BLaER1 treated with 17β-estradiol and CSF1 and Interleukin-3, amounts not matched to agents 10 nM and 100 nM (cell line): ENCODE data around the gene INPP5A.
A peak's percentile ranks its signal among the peaks of the same experiment; 100 is the strongest.

Experiments
- H3K27ac ChIP-seq, 11 experiments: shearing (Covaris generic); formaldehyde crosslinking; 2 replicates each; pipeline ENCODE4 v1.8.1; 2022
- H3K27me3 ChIP-seq, 11 experiments: shearing (Covaris generic); formaldehyde crosslinking; 2 replicates each; pipeline ENCODE4 v1.8.1; 2022
- H3K36me3 ChIP-seq, 11 experiments: shearing (Covaris generic); formaldehyde crosslinking; 2 replicates each; pipeline ENCODE4 v1.8.1; 2022
- H3K4me1 ChIP-seq, 10 experiments: shearing (Covaris generic); formaldehyde crosslinking; 2 replicates each; pipeline ENCODE4 v1.8.1; 2022
- H3K4me2 ChIP-seq, 11 experiments: shearing (Covaris generic); formaldehyde crosslinking; 2 replicates each; pipeline ENCODE4 v1.8.1; 2022
- H3K4me3 ChIP-seq, 10 experiments: shearing (Covaris generic); formaldehyde crosslinking; 2 replicates each; pipeline ENCODE4 v1.8.1; 2022
- H3K9ac ChIP-seq, 11 experiments: shearing (Covaris generic); formaldehyde crosslinking; 2 replicates each; pipeline ENCODE4 v1.8.1; 2022
- H3K9me3 ChIP-seq, 11 experiments: shearing (Covaris generic); formaldehyde crosslinking; replicated peaks in 1 of 11; 2 replicates each; pipeline ENCODE4 v1.8.1; 2022
- H4K20me1 ChIP-seq, 11 experiments: shearing (Covaris generic); formaldehyde crosslinking; 2 replicates each; pipeline ENCODE4 v1.8.1; 2022
- Cebpa-rat ChIP-seq, 11 experiments: shearing (Covaris generic); IDR thresholded peaks; 2 replicates each; pipeline ENCODE4 v1.8.1; 2022

INPP5A gene

DNA sequence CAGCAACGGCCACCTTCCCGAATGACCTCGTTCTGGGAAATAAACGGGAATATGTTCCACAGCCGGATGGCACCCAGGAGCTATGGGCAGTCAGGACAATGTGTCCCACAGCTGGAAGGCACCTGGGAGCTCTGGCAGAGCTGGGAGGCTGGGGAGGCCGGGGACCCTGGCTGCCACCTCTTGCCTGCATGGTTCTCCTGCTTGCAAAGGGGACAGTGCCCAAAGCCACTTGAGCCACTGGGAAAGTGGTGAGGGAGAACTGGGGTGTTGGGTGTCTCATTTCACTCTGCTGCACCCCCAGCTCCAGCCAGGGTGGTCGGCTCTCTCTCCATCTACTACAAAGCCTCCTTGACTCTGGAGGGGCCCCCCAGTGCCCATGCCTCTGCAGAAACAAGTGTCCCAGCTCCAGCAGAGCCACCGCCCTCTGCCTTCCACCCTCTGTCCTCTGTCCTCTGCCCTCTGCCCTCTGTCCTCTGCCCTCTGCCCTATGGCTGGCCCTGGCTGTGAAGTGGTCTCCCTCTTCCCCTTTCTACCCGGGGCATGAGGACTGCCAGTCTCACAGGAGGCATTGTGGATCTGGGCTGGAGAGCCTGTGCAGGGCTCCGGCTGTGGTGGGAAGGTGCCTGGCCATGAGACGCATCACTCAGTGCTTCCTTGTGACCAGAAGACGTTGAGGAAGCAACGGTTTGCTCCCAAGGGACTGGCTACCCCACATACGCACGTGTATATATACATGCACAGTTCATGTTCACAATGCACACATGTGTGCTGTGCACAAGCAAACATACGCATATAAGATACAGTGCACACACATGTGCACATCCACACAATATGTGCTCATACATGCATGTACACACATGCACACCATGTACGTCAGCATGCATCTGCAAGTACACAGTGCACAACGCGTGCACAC is 21.5 kb upstream of the INPP5A start:
- Histone ChIP-seq H3K4me1 (peaks cover 54 to 71% (median 68%) of the 10 kb centered on the region in 10 experiments), H3K4me2 (peak overlapping the region; percentile 79 to 98 (median 95)), H3K9me3 (no peaks in the 10 kb centered on the region), H3K27me3 (peaks cover 0 to 46% (median 0%) of the 10 kb centered on the region in 11 experiments; a peak in 4 of 22 replicates), H3K9ac (peak overlapping the region in 7 of 11 experiments; percentile 29 to 72 (median 64); a peak in 13 of 22 replicates), H3K27ac (peak overlapping the region in 7 of 11 experiments; percentile 29 to 82 (median 72); a peak in 14 of 22 replicates), H4K20me1 (peaks cover 0 to 33% (median 0%) of the 10 kb centered on the region in 11 experiments; a peak in 4 of 22 replicates), H3K4me3 (peak overlapping the region in 3 of 10 experiments; percentile 10 to 29 (median 12); a peak in 3 of 20 replicates), H3K36me3 (no peaks in the 10 kb centered on the region)
- no peak for TF ChIP-seq Cebpa-rat (IDR thresholded peaks at IDR 0.05)

DNA sequence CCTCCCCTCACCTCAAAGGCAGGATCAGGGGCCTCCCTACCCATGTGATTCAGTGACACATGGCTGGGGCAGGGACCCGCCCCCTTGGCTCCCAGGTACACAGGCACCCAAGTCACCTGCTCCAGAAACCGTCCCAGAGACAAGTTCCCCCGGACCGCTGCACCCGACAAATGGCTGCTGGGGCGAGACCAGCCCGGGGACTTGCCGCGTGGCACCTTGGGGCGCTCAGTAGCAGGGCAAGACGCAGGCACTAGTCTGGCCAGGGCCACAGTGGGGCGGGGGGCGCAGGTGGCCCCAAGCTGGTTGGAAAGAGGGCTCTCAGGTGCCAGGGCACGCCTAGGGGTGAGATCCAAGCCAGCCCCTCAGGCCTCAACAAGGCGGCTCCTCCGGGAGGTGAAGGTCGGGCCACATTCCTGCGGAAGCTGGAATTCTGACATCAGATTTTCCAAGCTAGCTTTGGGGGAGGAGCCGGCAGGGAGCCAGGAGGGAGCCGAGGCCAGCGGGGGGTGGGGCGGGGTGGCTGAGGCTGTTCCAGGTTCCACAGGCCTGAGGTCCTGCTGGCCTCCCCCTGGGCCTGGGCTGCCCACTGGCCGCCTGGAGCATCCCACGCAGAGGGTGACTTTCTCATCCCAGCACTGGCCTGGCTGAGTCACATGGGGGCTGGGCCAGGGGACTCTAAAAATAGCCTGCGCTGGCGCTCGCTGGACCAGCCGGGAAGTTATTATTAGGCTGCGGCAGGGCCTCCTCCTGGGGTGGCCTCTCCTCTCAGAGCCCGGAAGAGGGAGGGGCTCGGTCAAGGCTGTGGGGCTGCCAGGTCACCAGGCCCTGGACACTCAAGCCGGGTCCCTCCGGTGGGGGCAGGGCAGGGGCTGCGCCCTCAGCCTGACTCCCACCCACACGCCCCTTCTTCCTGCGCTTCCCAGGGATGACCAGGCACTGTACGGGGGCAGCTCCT is 20.5 kb upstream of the INPP5A start:
- Histone ChIP-seq H3K4me3 (peak overlapping the region in 4 of 10 experiments; percentile 11 to 31 (median 24); a peak in 6 of 20 replicates), H3K36me3 (no peaks in the 10 kb centered on the region), H3K4me1 (peaks cover 60 to 78% (median 75%) of the 10 kb centered on the region in 10 experiments), H4K20me1 (peaks cover 0 to 38% (median 0%) of the 10 kb centered on the region in 11 experiments; a peak in 4 of 22 replicates), H3K27me3 (peaks cover 0 to 46% (median 0%) of the 10 kb centered on the region in 11 experiments; a peak in 4 of 22 replicates), H3K9me3 (no peaks in the 10 kb centered on the region), H3K27ac (peak overlapping the region in 9 of 11 experiments; percentile 35 to 72 (median 53); a peak in 16 of 22 replicates), H3K9ac (peak overlapping the region in 9 of 11 experiments; percentile 5 to 62 (median 43); a peak in 15 of 22 replicates), H3K4me2 (peak overlapping the region; percentile 79 to 98 (median 95))
- TF ChIP-seq Cebpa-rat (IDR thresholded peaks at IDR 0.05): no peak

DNA sequence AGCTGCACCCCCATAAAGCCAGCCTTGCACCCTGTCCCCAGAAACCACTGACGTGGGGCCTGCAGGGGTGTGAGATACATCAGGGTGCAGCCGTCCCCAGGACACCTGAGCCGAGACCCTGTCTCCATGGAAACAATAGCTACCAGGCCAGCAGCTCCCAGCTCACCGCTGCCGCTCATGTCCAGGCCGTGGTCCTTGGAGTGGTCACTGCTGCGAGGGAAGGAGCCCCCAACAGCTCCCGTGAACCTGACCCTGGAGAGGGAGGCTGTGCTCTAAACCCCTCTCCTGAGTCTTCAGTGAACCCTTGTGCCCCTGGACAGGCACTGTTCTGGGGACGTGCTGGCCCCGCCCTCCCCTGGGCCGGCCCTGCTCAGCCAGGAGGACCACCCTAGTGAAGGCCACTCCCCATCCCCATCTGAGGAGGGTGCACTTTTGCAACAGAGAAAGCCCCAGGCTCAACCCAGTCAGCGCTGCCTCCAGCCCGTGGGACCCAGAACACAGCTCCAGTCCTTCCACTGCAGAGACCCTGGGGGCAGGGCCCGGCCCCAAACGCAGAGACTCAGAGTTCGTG is 19.6 kb upstream of the INPP5A start:
- TF ChIP-seq Cebpa-rat (IDR thresholded peaks at IDR 0.05): no peak

DNA sequence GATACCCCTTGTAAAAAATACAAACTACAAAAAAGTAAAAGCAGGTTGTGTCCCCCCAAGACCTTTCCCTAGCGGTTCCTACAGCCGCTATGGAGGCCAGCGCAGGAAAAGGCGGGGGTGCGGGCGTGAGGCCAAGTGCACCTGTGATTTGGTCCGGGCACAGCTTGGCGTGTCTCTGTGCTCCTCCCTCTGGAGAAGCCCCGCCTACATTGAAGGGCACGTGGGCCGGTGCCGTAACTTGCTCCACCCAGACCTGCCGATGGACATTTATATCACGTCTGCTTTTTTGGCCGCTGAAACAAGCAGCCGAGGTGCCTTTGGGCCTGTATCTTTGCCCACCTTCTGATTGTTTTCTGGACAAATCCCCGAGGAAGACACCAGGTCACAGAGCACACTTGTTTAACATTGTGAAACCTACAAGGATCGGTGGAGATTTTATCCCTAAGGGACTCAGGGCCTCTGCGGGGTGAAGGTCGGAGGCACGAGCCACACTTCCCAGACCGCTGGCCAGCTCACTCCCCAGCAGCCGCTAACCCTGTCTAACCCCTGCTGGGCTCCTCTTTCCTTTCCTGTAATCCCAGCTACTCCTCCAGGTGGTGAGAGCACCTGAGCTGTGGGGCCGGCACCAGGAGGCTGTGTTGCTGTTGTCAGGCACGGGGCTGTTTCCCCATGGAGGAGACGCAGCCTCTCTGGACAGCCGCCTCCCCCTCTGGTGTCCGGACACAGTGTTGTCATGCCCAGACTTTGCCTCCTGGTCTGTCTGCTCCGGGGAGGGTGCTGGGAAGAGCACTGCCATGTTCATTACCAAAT is 18.8 kb upstream of the INPP5A start:
- no peak overlapping the region for H3K9ac ChIP-seq
- H3K36me3 ChIP-seq: no peaks in the 10 kb centered on the region
- peaks cover 60 to 78% (median 75%) of the 10 kb centered on the region in 10 experiments for H3K4me1 ChIP-seq
- TF ChIP-seq Cebpa-rat (IDR thresholded peaks at IDR 0.05): no peak
- peak overlapping the region; percentile 79 to 98 (median 95); a peak in 21 of 22 replicates for H3K4me2 ChIP-seq
- peaks cover 0 to 38% (median 0%) of the 10 kb centered on the region in 11 experiments; a peak in 4 of 22 replicates for H4K20me1 ChIP-seq
- H3K27ac ChIP-seq: no peak overlapping the region; a peak in 1 of 22 replicates
- peaks cover 0 to 50% (median 0%) of the 10 kb centered on the region in 11 experiments; a peak in 4 of 22 replicates for H3K27me3 ChIP-seq
- H3K4me3 ChIP-seq: no peak overlapping the region
- H3K9me3 ChIP-seq: no peaks in the 10 kb centered on the region

More for the DNA sequence above, 19.6 kb upstream of the INPP5A start:
- Histone ChIP-seq H3K27ac (peak overlapping the region in 6 of 11 experiments; percentile 35 to 72 (median 54); a peak in 8 of 22 replicates), H3K4me3 (peak overlapping the region in 1 of 10 experiments; percentile 11; a peak in 3 of 20 replicates), H3K36me3 (no peaks in the 10 kb centered on the region), H3K4me1 (peaks cover 60 to 78% (median 75%) of the 10 kb centered on the region in 10 experiments), H4K20me1 (peaks cover 0 to 38% (median 0%) of the 10 kb centered on the region in 11 experiments; a peak in 4 of 22 replicates), H3K4me2 (peak overlapping the region; percentile 79 to 98 (median 95)), H3K27me3 (peaks cover 0 to 46% (median 0%) of the 10 kb centered on the region in 11 experiments; a peak in 4 of 22 replicates), H3K9ac (peak overlapping the region in 5 of 11 experiments; percentile 22 to 62 (median 46); a peak in 8 of 22 replicates), H3K9me3 (no peaks in the 10 kb centered on the region)

- H3K36me3 ChIP-seq: no peaks in the 10 kb centered on the region
- H3K4me3 ChIP-seq: no peak overlapping the region
- no peak for TF ChIP-seq Cebpa-rat (IDR thresholded peaks at IDR 0.05)
- no peak overlapping the region for H3K27ac ChIP-seq
- peaks cover 0 to 50% (median 0%) of the 10 kb centered on the region in 11 experiments; a peak in 4 of 22 replicates for H3K27me3 ChIP-seq
- H3K9me3 ChIP-seq: no peaks in the 10 kb centered on the region
- peak overlapping the region; percentile 11 to 98 (median 95); a peak in 18 of 22 replicates for H3K4me2 ChIP-seq
- 0 out of 22 replicates have a peak overlapping the region, but pooled peaks of 1 of the 11 experiments have one; percentile 24 for H3K9ac ChIP-seq
- peaks cover 60 to 73% (median 72%) of the 10 kb centered on the region in 10 experiments for H3K4me1 ChIP-seq
- peaks cover 0 to 38% (median 0%) of the 10 kb centered on the region in 11 experiments; a peak in 4 of 22 replicates for H4K20me1 ChIP-seq
Observed at GRCh38 chr10:132519382-132520176, 18.0 kb upstream of the INPP5A start.

- Histone ChIP-seq H3K4me1 (peaks cover 53 to 66% (median 65%) of the 10 kb centered on the region in 10 experiments), H3K9me3 (no peaks in the 10 kb centered on the region), H3K4me3 (no peak overlapping the region), H3K4me2 (peak overlapping the region in 10 of 11 experiments; percentile 4 to 98 (median 93); a peak in 14 of 22 replicates), H3K27ac (no peak overlapping the region), H4K20me1 (peaks cover 0 to 38% (median 0%) of the 10 kb centered on the region in 11 experiments; a peak in 4 of 22 replicates), H3K36me3 (no peaks in the 10 kb centered on the region), H3K27me3 (peaks cover 0 to 43% (median 0%) of the 10 kb centered on the region in 11 experiments; a peak in 4 of 22 replicates), H3K9ac (0 out of 22 replicates have a peak overlapping the region, but pooled peaks of 1 of the 11 experiments have one; percentile 24)
- TF ChIP-seq Cebpa-rat (IDR thresholded peaks at IDR 0.05): no peak
Observed at GRCh38 chr10:132520177-132520811, 17.3 kb upstream of the INPP5A start.
